Small intestine (tissue), 7 donors: ENCODE results near the gene INMT. TPM values are rescaled to one million over a fixed set of nuclear protein-coding genes. Genes with fewer than 3 reads are reported as not detected.
A peak's percentile ranks its signal among the peaks of the same experiment; 100 is the strongest.

Experiments used
- DNase-seq, 2 donors: peaks; one replicate each; pipeline versions ENCODE4 v3.0.0 to v3.0.0-alpha.2; 2013
- FAIRE-seq: peaks from 2 replicates; lab custom pipeline; 2012; peaks lifted over from hg19 to GRCh38; lab: Jason Lieb, UNC
- H3K27ac ChIP-seq, 3 donors: one replicate each; pipeline ENCODE4 v1.5.1; 2013; ENCODE audit warnings: low read length in 2 of 3, mild to moderate bottlenecking in 2 of 3, control low read depth in 1 of 3, inconsistent platforms in 1 of 3, low read depth in 1 of 3, moderate library complexity in 1 of 3
- H3K27me3 ChIP-seq, 3 donors: one replicate each; pipeline ENCODE4 v1.6.1; 2013; ENCODE audit warnings: low read length in 3 of 3, inconsistent platforms in 1 of 3; ENCODE audit not compliant: control insufficient read depth in 3 of 3, insufficient read depth in 3 of 3
- H3K36me3 ChIP-seq, 3 donors: one replicate each; pipeline ENCODE4 v1.6.1; 2013; ENCODE audit warnings: low read length in 3 of 3, inconsistent platforms in 1 of 3, low read depth in 1 of 3, mild to moderate bottlenecking in 1 of 3, moderate library complexity in 1 of 3; ENCODE audit not compliant: control insufficient read depth in 3 of 3, insufficient read depth in 2 of 3
- H3K4me1 ChIP-seq, 3 donors: one replicate each; pipeline ENCODE4 v1.6.1; 2013; ENCODE audit warnings: low read length in 2 of 3, inconsistent platforms in 1 of 3, low read depth in 1 of 3, mild to moderate bottlenecking in 1 of 3, moderate library complexity in 1 of 3; ENCODE audit not compliant: control insufficient read depth in 3 of 3, insufficient read depth in 2 of 3
- H3K4me3 ChIP-seq, 3 donors: one replicate each; pipeline ENCODE4 v1.5.1; 2013; ENCODE audit warnings: low read length in 3 of 3, control low read depth in 1 of 3, inconsistent platforms in 1 of 3, low read depth in 1 of 3, mild to moderate bottlenecking in 1 of 3, moderate library complexity in 1 of 3
- H3K9me3 ChIP-seq, 2 donors: one replicate each; pipeline ENCODE4 v1.6.1; 2013; ENCODE audit warnings: low read depth in 1 of 2, low read length in 1 of 2; ENCODE audit not compliant: control insufficient read depth in 2 of 2, insufficient read depth in 1 of 2
- WGBS, 3 donors: extraction: QIAGEN DNeasy Blood & Tissue Kit; methylation state at CpG; one replicate each; pipeline ENCODE4 v1.1.7; 2013; 5-methylcytosine and 5-hydroxymethylcytosine counted together
- polyA plus RNA-seq, 4 donors: library from polyadenylated mRNA; stranded (reverse) in 3 of 4; unstranded in 1 of 4; fragments of 200-250 nt in 3 of 4; fragments of 120-200 nt in 1 of 4; gene quantifications; one replicate each; pipeline versions ENCODE4 v1.2.1 to v1.2.3, GENCODE V29; 2013
- donor health status: healthy with polysubstance abuse.
- donor health status: control.
- donor health status: control.
- donor health status: Bipolar disorder and iron deficiency.
- donor health status: healthy.

The INMT gene
- polyA plus RNA-seq, 4 donors: 1.1 to 6.1 (median 1.6) TPM

DNA sequence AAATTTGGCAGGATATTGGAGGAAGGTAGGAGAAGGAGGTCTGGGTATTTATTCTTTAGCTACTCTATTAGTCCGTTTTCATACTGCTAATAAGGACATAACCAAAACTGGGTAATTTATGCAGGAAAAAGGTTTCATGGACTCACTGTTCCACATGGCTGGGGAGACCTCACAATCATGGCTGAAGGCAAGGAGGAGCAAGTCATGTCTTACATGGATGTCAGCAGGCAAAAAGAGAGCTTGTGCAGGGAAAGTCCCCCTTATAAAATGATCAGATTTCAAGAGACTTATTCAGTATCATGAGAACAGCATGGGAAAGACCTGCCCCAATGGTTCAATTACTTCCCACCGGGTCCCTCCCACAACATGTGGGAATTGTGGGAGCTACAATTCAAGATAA lies 1.9 kb upstream of the INMT start:
- Histone ChIP-seq H3K36me3 (peaks cover 0 to 4% (median 0%) of the 10 kb centered on the region in 3 donors), H3K27me3 (no peaks in the 10 kb centered on the region), H3K9me3 (peaks cover 0 to 12% of the 10 kb centered on the region in 2 donors), H3K4me3 (no peak overlapping the region), H3K27ac (peak overlapping the region in 2 of 3 donors; percentile 75 to 83), H3K4me1 (peaks cover 10 to 49% (median 18%) of the 10 kb centered on the region in 3 donors)
- DNase-seq (no peak), FAIRE-seq (no peak)
- WGBS, 3 donors: 86 to 96% (median 88%) methylated on average over 2 of the region's 2 CpGs

DNA sequence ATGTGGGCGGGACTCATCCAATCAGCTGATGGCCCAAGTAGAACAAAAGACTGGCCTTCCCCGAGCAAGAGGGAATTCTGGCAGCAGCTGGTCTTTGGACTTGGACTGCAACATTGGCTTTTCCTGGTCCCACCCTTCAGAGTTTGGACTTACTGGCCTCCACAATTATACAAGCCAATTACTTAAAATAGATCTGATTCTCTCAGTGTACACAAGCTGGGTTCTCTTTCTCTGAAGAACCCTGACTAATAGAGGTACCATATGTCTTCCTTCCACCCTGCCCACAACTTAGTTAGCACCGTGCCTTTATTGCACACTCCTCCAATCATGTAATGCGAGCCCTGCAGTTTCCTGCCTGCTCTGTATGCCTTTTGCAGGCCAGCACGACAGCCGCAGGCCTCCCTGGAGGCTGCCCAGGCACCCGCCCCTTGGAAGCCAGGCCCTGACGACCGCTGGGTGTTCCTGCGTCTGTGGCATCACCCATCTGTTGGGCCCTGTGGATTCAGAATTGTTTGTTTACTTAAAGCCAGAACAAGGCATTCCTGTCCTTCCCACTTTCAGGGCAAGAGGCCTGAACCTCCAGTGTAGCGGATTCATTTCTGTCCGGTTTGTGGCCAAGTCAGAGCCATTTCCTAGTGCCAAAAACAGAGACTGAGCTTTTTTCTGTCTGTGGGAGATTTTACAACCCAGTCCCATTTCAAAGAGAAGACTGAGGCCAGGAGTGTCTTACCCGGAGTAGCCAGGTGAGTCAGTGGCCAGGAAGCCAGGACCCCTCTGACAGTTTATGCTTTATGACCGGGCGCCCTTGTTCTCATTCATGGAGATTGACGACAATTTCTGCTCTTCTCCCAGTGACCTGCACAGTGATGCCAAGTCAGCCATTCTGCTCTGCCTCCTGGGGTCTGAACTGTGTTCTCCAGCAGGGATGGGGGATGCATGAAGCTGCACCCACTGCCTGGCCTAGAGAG lies 968 bp upstream of the INMT start:
- H3K4me1 ChIP-seq: peaks cover 10 to 49% (median 18%) of the 10 kb centered on the region in 3 donors
- 40 to 49% (median 44%) methylated on average over 16 of the region's 16 CpGs for WGBS, 3 donors
- DNase-seq (peak; percentile 68 to 88), FAIRE-seq (no peak)
- peaks cover 0 to 12% of the 10 kb centered on the region in 2 donors for H3K9me3 ChIP-seq
- peaks cover 0 to 9% (median 0%) of the 10 kb centered on the region in 3 donors for H3K36me3 ChIP-seq
- H3K4me3 ChIP-seq: no peak overlapping the region
- H3K27ac ChIP-seq: peak overlapping the region; percentile 65 to 83 (median 75)
- no peaks in the 10 kb centered on the region for H3K27me3 ChIP-seq

DNA sequence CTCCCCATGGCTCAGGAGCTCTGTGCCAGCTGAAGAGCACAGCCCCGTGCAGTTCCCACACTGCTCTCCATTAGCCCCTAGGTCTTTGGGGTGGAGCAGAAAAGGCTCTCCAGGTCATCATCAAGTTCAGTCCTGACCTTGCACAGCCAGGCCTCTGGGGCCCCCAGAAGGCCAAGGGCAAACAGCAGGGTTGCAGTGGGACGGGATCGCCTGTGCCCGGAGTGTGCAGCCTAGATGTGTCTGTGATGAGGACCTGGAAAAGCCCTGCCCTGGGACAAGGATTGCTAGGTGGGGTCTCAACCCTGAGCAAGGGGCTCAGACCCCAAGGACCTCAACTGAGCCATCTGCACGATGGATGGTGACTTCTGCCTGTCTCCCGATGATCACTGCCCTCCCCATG lies 549 bp downstream of the INMT start:
- H3K4me3 ChIP-seq: peak overlapping the region in 1 of 3 donors; percentile 15
- no peak for DNase-seq
- peaks cover 10 to 49% (median 18%) of the 10 kb centered on the region in 3 donors for H3K4me1 ChIP-seq
- 71 to 90% (median 79%) methylated on average over 6 of the region's 6 CpGs for WGBS, 3 donors
- no peak for FAIRE-seq
- peak overlapping the region in 1 of 3 donors; percentile 83 for H3K27ac ChIP-seq
- H3K27me3 ChIP-seq: no peaks in the 10 kb centered on the region
- H3K36me3 ChIP-seq: peaks cover 0 to 9% (median 0%) of the 10 kb centered on the region in 3 donors
- peaks cover 0 to 12% of the 10 kb centered on the region in 2 donors for H3K9me3 ChIP-seq

DNA sequence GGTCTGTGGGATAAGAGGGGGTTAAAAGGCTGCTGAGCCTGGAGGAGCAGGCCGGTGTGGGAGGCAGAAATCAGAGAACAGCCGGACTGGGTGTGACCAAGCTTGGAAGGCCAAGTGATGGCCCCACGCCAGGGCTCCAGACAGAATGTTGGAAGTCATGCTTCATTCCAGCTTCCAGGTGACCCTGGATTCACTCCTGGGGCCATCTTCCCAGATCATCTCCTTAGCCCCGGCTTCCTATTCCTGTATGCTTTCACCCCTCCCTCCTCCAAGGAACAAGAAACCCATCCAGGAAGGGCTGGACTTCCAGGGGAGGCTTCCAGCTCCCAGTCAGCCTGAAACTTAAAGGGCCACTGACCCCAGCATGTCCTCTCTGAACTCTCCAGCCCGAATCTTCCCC lies 1.0 kb downstream of the INMT start:
- Histone ChIP-seq H3K27ac (peak overlapping the region in 1 of 3 donors; percentile 83), H3K4me3 (peak overlapping the region in 1 of 3 donors; percentile 15), H3K36me3 (peaks cover 0 to 9% (median 0%) of the 10 kb centered on the region in 3 donors), H3K9me3 (peaks cover 0 to 12% of the 10 kb centered on the region in 2 donors), H3K27me3 (no peaks in the 10 kb centered on the region), H3K4me1 (peaks cover 10 to 48% (median 18%) of the 10 kb centered on the region in 3 donors)
- 19 to 25% (median 21%) methylated on average over 5 of the region's 5 CpGs for WGBS, 3 donors
- DNase-seq (no peak), FAIRE-seq (no peak)

DNA sequence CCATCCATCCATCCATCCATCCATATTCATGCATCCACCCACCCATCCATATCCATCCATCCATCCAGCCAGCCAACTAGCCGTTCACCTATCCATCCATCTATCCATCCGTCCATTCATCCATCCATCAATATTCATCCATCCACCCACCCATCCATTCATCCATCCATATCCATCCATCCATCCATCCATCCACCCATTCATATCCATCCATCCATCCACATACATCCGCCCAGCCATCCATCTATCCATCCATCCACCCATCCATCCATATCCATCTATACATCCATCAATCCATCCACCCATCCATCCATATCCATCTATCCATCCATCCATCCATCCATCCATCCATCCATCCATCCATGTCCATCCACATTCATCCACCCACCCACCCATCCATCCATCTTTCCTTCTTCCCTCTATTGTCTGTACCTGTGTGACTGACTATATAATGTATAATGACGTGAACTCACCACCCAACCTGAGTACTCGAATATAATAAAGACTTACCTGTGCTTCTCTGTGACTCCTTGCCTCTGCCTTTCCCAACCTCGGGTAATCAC lies 2.5 kb downstream of the INMT start:
- Histone ChIP-seq H3K27me3 (no peaks in the 10 kb centered on the region), H3K4me1 (peaks cover 10 to 36% (median 18%) of the 10 kb centered on the region in 3 donors), H3K27ac (no peak overlapping the region), H3K36me3 (peaks cover 0 to 9% (median 0%) of the 10 kb centered on the region in 3 donors), H3K4me3 (no peak overlapping the region), H3K9me3 (peaks cover 0 to 12% of the 10 kb centered on the region in 2 donors)
- no peak for FAIRE-seq
- DNase-seq: no peak
- WGBS, 3 donors: 86 to 91% (median 87%) methylated on average over 6 of the region's 6 CpGs

DNA sequence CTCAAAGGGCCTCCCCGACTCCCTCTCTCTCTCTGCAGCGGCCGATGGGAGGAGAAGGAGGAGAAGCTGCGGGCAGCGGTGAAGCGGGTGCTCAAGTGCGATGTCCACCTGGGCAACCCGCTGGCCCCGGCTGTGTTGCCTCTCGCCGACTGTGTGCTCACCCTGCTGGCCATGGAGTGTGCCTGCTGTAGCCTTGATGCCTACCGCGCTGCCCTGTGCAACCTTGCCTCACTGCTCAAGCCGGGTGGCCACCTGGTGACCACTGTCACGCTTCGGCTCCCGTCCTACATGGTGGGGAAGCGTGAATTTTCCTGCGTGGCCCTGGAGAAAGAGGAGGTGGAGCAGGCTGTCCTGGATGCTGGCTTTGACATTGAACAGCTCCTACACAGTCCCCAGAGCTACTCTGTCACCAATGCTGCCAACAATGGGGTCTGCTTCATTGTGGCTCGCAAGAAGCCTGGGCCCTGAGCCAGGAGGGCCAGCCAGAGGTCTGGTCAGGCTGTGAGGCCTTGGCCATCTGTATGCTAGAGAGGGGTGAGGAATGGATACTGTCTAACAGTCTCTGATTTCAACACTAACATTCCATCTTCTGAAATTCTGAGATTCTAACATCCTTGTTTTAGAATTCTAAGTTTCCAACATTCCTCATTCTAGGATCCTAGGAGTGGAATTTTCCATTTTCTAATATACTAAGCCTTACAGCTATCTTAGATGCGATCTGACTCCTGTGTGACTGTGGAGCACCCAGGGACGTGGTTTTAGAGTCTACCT lies 3.6 kb downstream of the INMT start:
- 77 to 92% (median 86%) methylated on average over 20 to 22 of the region's 22 CpGs for WGBS, 3 donors
- FAIRE-seq: no peak

DNA sequence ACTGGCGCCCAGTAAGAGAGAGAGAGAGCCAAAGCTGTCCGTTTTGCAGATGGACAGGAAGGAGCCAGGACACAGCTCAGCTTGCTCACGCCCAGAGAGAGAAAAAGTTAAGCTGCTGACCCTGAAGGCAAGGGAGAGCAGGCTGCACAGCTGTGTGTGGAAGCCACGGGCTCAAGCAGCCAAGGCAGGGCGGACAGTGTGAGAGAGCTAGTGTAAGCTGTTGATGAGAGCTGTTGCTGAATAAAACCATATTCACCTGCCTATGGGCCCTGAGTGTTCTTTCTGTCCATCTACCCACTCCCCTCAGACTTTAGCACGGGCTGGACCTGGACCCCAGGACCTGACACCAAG lies 5.4 kb downstream of the INMT start:
- FAIRE-seq: no peak
- Histone ChIP-seq H3K27me3 (no peaks in the 10 kb centered on the region), H3K27ac (no peak overlapping the region), H3K4me1 (peaks cover 3 to 23% (median 6%) of the 10 kb centered on the region in 3 donors), H3K36me3 (peaks cover 0 to 9% (median 0%) of the 10 kb centered on the region in 3 donors), H3K9me3 (no peaks in the 10 kb centered on the region), H3K4me3 (no peak overlapping the region)
- no peak for DNase-seq
- 68 to 80% (median 76%) methylated on average over 6 of the region's 6 CpGs for WGBS, 3 donors

More for the DNA sequence above, 3.6 kb downstream of the INMT start:
- H3K36me3 ChIP-seq: peaks cover 0 to 9% (median 0%) of the 10 kb centered on the region in 3 donors
- no peaks in the 10 kb centered on the region for H3K27me3 ChIP-seq
- no peak overlapping the region for H3K27ac ChIP-seq
- H3K4me3 ChIP-seq: no peak overlapping the region
- no peak for DNase-seq
- peaks cover 0 to under 1% of the 10 kb centered on the region in 2 donors for H3K9me3 ChIP-seq
- H3K4me1 ChIP-seq: peaks cover 10 to 26% (median 18%) of the 10 kb centered on the region in 3 donors
